K562 (cell line): ENCODE measurements around the gene CHD8. TPM values are rescaled to one million over a fixed set of nuclear protein-coding genes. Genes with fewer than 3 reads are reported as not detected.

Experiments used
- KDM4B ChIP-seq, 2 experiments: fragments of 450-650 bp in 1 of 2; sonication (generic) in 1 of 2; IDR thresholded peaks; 2 replicates each; pipeline ENCODE4 v1.6.1; 2016 to 2017; ENCODE audit warnings: borderline replicate concordance in 2 of 2, antibody characterized with exemption in 1 of 2, low read depth in 1 of 2, mild to moderate bottlenecking in 1 of 2
- MAZ ChIP-seq, 2 experiments: fragments of 450-650 bp in 1 of 2; sonication (generic) in 1 of 2; formaldehyde crosslinking; IDR thresholded peaks in 1 of 2; conservative IDR thresholded peaks in 1 of 2; 2 replicates each; pipeline versions ENCODE4 v1.4.0 to v1.5.0; 2020; ENCODE audit warnings: mild to moderate bottlenecking in 1 of 2, missing genetic modification reagents in 1 of 2
- MECOM ChIP-seq: fragments of 250-450 bp; sonication (Bioruptor Pico); IDR thresholded peaks from 2 replicates; pipeline ENCODE4 v1.8.0; 2022; ENCODE audit warnings: inconsistent platforms
- MXI1 ChIP-seq: IDR thresholded peaks from 2 replicates; pipeline ENCODE4 v1.6.1; 2011; ENCODE audit warnings: low read depth, mild to moderate bottlenecking, improper control_type of control experiment, low read length
- NR2C2 ChIP-seq, 2 experiments: fragments of 200-800 bp in 1 of 2; sonication (Bioruptor generic) in 1 of 2; sonication (generic) in 1 of 2; formaldehyde crosslinking in 1 of 2; IDR thresholded peaks; 2 replicates each; pipeline versions ENCODE4 v1.6.1 to v1.8.0; 2016 to 2022; ENCODE audit warnings: mild to moderate bottlenecking in 1 of 2, missing compliant biosample characterization in 1 of 2, missing genetic modification characterization in 1 of 2, missing genetic modification reagents in 1 of 2
- RBM34 ChIP-seq: fragments of 200-400 bp; formaldehyde crosslinking; IDR thresholded peaks from 2 replicates; pipeline ENCODE4 v1.6.1; 2018; ENCODE audit warnings: low read length, borderline replicate concordance; ENCODE audit not compliant: insufficient read depth
- RERE ChIP-seq: sonication (generic); formaldehyde crosslinking; IDR thresholded peaks from 2 replicates; pipeline ENCODE4 v1.8.0; 2023; ENCODE audit warnings: missing genetic modification reagents, mild to moderate bottlenecking, borderline replicate concordance
- RFX5 ChIP-seq: IDR thresholded peaks from 2 replicates; pipeline ENCODE4 v1.6.1; 2011; ENCODE audit warnings: low read depth, mild to moderate bottlenecking, improper control_type of control experiment, low read length
- TAF7 ChIP-seq: fragments of 450-650 bp; IDR thresholded peaks from 2 replicates; pipeline ENCODE4 v1.6.1; 2016; ENCODE audit warnings: missing genetic modification characterization, missing compliant biosample characterization
- ZBTB11 ChIP-seq, 3 experiments: fragments of 200-800 bp in 1 of 3; fragments of 250-450 bp in 1 of 3; fragments of 450-650 bp in 1 of 3; sonication (Bioruptor Pico) in 1 of 3; sonication (Bioruptor generic) in 1 of 3; formaldehyde crosslinking in 1 of 3; IDR thresholded peaks; 2 replicates each; pipeline versions ENCODE4 v1.6.1 to v1.8.0; 2016 to 2022; ENCODE audit warnings: mild to moderate bottlenecking in 2 of 3, missing genetic modification characterization in 2 of 3, missing compliant biosample characterization in 1 of 3, moderate library complexity in 1 of 3
- ZNF277 ChIP-seq: fragments of 250-450 bp; sonication (Bioruptor Pico); IDR thresholded peaks from 2 replicates; pipeline ENCODE4 v1.8.0; 2022; ENCODE audit warnings: inconsistent platforms, mild to moderate bottlenecking, moderate library complexity, borderline replicate concordance
- ZNF347 ChIP-seq: fragments of 450-650 bp; formaldehyde crosslinking; IDR thresholded peaks from 2 replicates; pipeline ENCODE4 v1.4.0; 2020; ENCODE audit warnings: low read depth, mild to moderate bottlenecking, moderate library complexity
- ZNF449 ChIP-seq: fragments of 250-450 bp; sonication (Bioruptor Pico); IDR thresholded peaks from 2 replicates; pipeline ENCODE4 v1.8.0; 2022; ENCODE audit warnings: moderate library complexity, mild to moderate bottlenecking, inconsistent platforms
- polyA plus RNA-seq, 8 experiments: library from polyadenylated mRNA; depleted of rRNA in 4 of 8; stranded (reverse) in 5 of 8; unstranded in 3 of 8; fragments of >200 nt; fragmentation: Nextera tagmentation in 2 of 8; fragmentation: Illumina TruSeq in 1 of 8; extraction: Ambion mirVana in 2 of 8; extraction: Trizol in 1 of 8; gene quantifications; 2 replicates each; pipeline versions ENCODE4 v1.2.1 to v1.2.3, GENCODE V29; 2011 to 2014; ENCODE audit warnings: inconsistent platforms in 1 of 8, missing spikeins in 1 of 8
- total RNA-seq, 7 experiments: library from RNA; depleted of rRNA in 6 of 7; stranded (reverse); fragments of >200 nt in 6 of 7; fragmentation: Illumina TruSeq in 2 of 7; extraction: Trizol in 2 of 7; gene quantifications; 2 replicates each; pipeline versions ENCODE4 v1.2.1 to v1.2.3, GENCODE V29; 2011 to 2021; ENCODE audit warnings: low replicate concordance in 1 of 7

CHD8 gene
- total and polyA plus RNA-seq, 9 of the 15 experiments (the other 6 are each of a cell fraction or from before 2014, with no cell fraction given): 11.1 to 51.2 (median 32.8) TPM

GRCh38 chr14:21383848-21384493, 72.0 kb downstream of the CHD8 start, which contains the start of gene SUPT16H (continued):
- TF ChIP-seq ZNF347 (CRISPR knock-in tag): no peak
- TF ChIP-seq KDM4B (IDR thresholded peaks at IDR 0.05; ENCODE audit: borderline replicate concordance in 2 of 2, low read depth in 1 of 2): peak in 1 of 2 experiments; percentile 47; a peak in 1 of 4 replicates
- TF ChIP-seq ZBTB11 (CRISPR knock-in tag; IDR thresholded peaks at IDR 0.05): peak in 1 of 3 experiments; percentile 57; a peak in 2 of 6 replicates
- TF ChIP-seq MXI1: no peak
- no peak for TF ChIP-seq ZNF449 (CRISPR knock-in tag)
- TF ChIP-seq TAF7 (tag): peak; percentile 9; the same call in 1 of the 2 replicates
- no peak for TF ChIP-seq RERE (CRISPR knock-in tag)
- TF ChIP-seq ZNF277 (CRISPR knock-in tag): no peak
- TF ChIP-seq MECOM (CRISPR knock-in tag): no peak
- no peak for TF ChIP-seq RBM34
- no peak for TF ChIP-seq RFX5
- peak in 1 of 2 experiments; percentile 22; a peak in 1 of 4 replicates for TF ChIP-seq MAZ (CRISPR knock-in tag; conservative IDR thresholded peaks at IDR 0.05 in 1 of 2, IDR thresholded peaks at IDR 0.05 in 1 of 2)
- peak; percentile 96 for TF ChIP-seq NR2C2 (CRISPR knock-in tag; IDR thresholded peaks at IDR 0.05)
- peak; percentile 100 for TF ChIP-seq NR2C2 (tag; IDR thresholded peaks at IDR 0.05)
